Measurements from ENCODE around the gene NR6A1.

- TF ChIP-seq RARB (CRISPR knock-in tag; IDR thresholded peaks at IDR 0.05): no peak
- no peak for TF ChIP-seq ARNTL (CRISPR knock-in tag; IDR thresholded peaks at IDR 0.05; ENCODE audit: borderline replicate concordance, low read depth)
- TF ChIP-seq ZNF565 (CRISPR knock-in tag; conservative IDR thresholded peaks at IDR 0.05; ENCODE audit: low read depth): no peak
- no peak for TF ChIP-seq ESRRG (CRISPR knock-in tag; IDR thresholded peaks at IDR 0.05)
- TF ChIP-seq BACH2 (CRISPR knock-in tag; IDR thresholded peaks at IDR 0.05; ENCODE audit: borderline replicate concordance): no peak
- TF ChIP-seq ZFP30 (CRISPR knock-in tag; IDR thresholded peaks at IDR 0.05): no peak
- TF ChIP-seq CREB5 (CRISPR knock-in tag; IDR thresholded peaks at IDR 0.05; ENCODE audit: low read depth): no peak
Measured at GRCh38 chr9:124624735-124624992, 146.4 kb downstream of the NR6A1 start.

Measured in SK-N-SH treated with all-trans-retinoic acid at 6 μM for 48 hours (cell line).